MM.1S (cell line): ENCODE measurements around the gene EIF3I.

ENCODE experiments used
- EZH2 ChIP-seq: fragments of 300-600 bp; sonication (generic); optimal IDR thresholded peaks from 2 replicates; pipeline ENCODE3; 2017; ENCODE audit warnings: low read depth, mild to moderate bottlenecking, antibody characterized with exemption, low read length, mixed read lengths
- TF ChIP-seq, protein P1 (sequence below): fragments of 300-600 bp; sonication (generic); IDR thresholded peaks from 2 replicates; pipeline ENCODE4 v1.5.1; 2016; ENCODE audit warnings: antibody characterized with exemption, low read length, mixed read lengths

DNA sequence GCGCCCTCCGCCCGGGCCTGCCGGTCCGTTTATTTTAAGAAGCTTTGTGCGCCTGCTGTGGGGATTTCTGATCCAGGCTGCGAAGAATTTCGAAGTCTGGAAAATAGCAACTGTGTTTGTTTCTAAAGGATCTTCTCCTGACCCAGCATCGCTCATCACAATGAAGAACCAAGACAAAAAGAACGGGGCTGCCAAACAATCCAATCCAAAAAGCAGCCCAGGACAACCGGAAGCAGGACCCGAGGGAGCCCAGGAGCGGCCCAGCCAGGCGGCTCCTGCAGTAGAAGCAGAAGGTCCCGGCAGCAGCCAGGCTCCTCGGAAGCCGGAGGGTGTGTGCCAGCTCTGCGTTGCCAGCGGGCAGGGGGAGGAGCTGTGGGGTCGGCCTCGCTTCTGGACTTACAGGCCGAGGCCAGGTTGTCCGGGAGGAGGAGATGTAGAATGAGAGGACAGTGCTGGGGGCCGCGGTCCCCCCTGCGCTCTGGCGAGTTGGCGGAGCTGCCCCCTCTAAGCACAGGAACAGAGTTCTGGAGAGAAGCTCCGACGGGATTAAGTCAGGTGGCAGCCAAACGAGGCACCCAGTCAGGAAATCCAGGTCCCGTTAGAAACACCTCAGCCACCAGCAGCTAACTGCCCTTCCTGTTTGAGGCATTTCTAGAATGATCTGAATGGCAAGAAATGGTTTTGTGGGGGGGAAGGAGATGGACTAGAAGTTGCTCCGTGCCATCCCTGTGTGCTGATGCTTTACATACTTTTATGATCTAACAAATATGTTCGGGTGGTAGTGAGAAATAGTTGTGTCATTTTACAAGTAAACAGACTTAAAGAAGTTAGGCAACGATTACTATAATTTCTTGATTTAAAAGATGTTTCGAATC lies 41.8 kb upstream of the EIF3I start:
- TF ChIP-seq, protein P1, sequence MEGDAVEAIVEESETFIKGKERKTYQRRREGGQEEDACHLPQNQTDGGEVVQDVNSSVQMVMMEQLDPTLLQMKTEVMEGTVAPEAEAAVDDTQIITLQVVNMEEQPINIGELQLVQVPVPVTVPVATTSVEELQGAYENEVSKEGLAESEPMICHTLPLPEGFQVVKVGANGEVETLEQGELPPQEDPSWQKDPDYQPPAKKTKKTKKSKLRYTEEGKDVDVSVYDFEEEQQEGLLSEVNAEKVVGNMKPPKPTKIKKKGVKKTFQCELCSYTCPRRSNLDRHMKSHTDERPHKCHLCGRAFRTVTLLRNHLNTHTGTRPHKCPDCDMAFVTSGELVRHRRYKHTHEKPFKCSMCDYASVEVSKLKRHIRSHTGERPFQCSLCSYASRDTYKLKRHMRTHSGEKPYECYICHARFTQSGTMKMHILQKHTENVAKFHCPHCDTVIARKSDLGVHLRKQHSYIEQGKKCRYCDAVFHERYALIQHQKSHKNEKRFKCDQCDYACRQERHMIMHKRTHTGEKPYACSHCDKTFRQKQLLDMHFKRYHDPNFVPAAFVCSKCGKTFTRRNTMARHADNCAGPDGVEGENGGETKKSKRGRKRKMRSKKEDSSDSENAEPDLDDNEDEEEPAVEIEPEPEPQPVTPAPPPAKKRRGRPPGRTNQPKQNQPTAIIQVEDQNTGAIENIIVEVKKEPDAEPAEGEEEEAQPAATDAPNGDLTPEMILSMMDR, result no peak
- TF ChIP-seq EZH2, result no peak
